AG09319 (cell line): Measurements from ENCODE around the gene SV2C.

Experiments used
- DNase-seq: peaks from one replicate; pipeline ENCODE4 v3.0.0-alpha.2; 2010; ENCODE audit warnings: low read depth; ENCODE audit errors: extremely low read depth
- CTCF ChIP-seq: IDR thresholded peaks from 2 replicates; pipeline ENCODE4 v1.5.1; 2011; ENCODE audit warnings: low read depth, mild to moderate bottlenecking, inconsistent platforms, low read length, moderate library complexity

Gene SV2C

GRCh38 chr5:76345582-76345981 lies 262.4 kb downstream of the SV2C start:
- no peak for TF ChIP-seq CTCF
- DNase-seq = no peak

- DNase-seq = no peak
- TF ChIP-seq CTCF = no peak
Observed at GRCh38 chr5:76351176-76351575, 268.0 kb downstream of the SV2C start.

GRCh38 chr5:76351577-76351976 lies 268.4 kb downstream of the SV2C start:
- DNase-seq = no peak
- TF ChIP-seq CTCF = no peak

- DNase-seq = no peak
- no peak for TF ChIP-seq CTCF
Observed at GRCh38 chr5:76356887-76357286, 273.7 kb downstream of the SV2C start.

- no peak for DNase-seq
- TF ChIP-seq CTCF = no peak
Observed at GRCh38 chr5:76363352-76364225, 280.4 kb downstream of the SV2C start.

- no peak for TF ChIP-seq CTCF
Observed at GRCh38 chr5:76364226-76364589, 281.0 kb downstream of the SV2C start.

GRCh38 chr5:76365561-76365960 lies 282.4 kb downstream of the SV2C start:
- no peak for TF ChIP-seq CTCF
- DNase-seq = no peak

More at GRCh38 chr5:76364226-76364589, 281.0 kb downstream of the SV2C start:
- no peak for DNase-seq
